Measurements from ENCODE around the gene ABHD12.

The ABHD12 gene

GRCh38 chr20:25295386-25296093 is 95.1 kb downstream of the ABHD12 start:
- Histone ChIP-seq H3K27ac (ENCODE audit: low read length) (no peak overlapping the region), H3K27me3 (ENCODE audit: control insufficient read depth, insufficient read depth, low read length) (no peaks in the 10 kb centered on the region), H3K9me3 (ENCODE audit: control insufficient read depth, low read depth, low read length) (no peaks in the 10 kb centered on the region), H3K36me3 (ENCODE audit: control insufficient read depth, low read depth, low read length) (peaks cover 4% of the 10 kb centered on the region), H3K9ac (ENCODE audit: low read length) (no peak overlapping the region), H3K4me3 (ENCODE audit: low read length) (no peak overlapping the region), H3K4me1 (ENCODE audit: control insufficient read depth, low read depth, low read length) (peaks cover 6% of the 10 kb centered on the region)

GRCh38 chr20:25294459-25295385 is 95.9 kb downstream of the ABHD12 start:
- Histone ChIP-seq H3K4me3 (ENCODE audit: low read length) (no peak overlapping the region), H3K9me3 (ENCODE audit: control insufficient read depth, low read depth, low read length) (no peaks in the 10 kb centered on the region), H3K27me3 (ENCODE audit: control insufficient read depth, insufficient read depth, low read length) (no peaks in the 10 kb centered on the region), H3K4me1 (ENCODE audit: control insufficient read depth, low read depth, low read length) (peaks cover 6% of the 10 kb centered on the region), H3K9ac (ENCODE audit: low read length) (no peak overlapping the region), H3K36me3 (ENCODE audit: control insufficient read depth, low read depth, low read length) (peaks cover 4% of the 10 kb centered on the region), H3K27ac (ENCODE audit: low read length) (no peak overlapping the region)

GRCh38 chr20:25293910-25294458 is 96.7 kb downstream of the ABHD12 start:
- Histone ChIP-seq H3K36me3 (ENCODE audit: control insufficient read depth, low read depth, low read length) (peaks cover 4% of the 10 kb centered on the region), H3K27me3 (ENCODE audit: control insufficient read depth, insufficient read depth, low read length) (no peaks in the 10 kb centered on the region), H3K4me3 (ENCODE audit: low read length) (no peak overlapping the region), H3K9ac (ENCODE audit: low read length) (no peak overlapping the region), H3K27ac (ENCODE audit: low read length) (no peak overlapping the region), H3K9me3 (ENCODE audit: control insufficient read depth, low read depth, low read length) (no peaks in the 10 kb centered on the region), H3K4me1 (ENCODE audit: control insufficient read depth, low read depth, low read length) (peaks cover 6% of the 10 kb centered on the region)

GRCh38 chr20:25293507-25293906 is 97.1 kb downstream of the ABHD12 start:
- H3K36me3 ChIP-seq (ENCODE audit: control insufficient read depth, low read depth, low read length), result peaks cover 9% of the 10 kb centered on the region
- no peak overlapping the region for H3K27ac ChIP-seq (ENCODE audit: low read length)
- no peaks in the 10 kb centered on the region for H3K9me3 ChIP-seq (ENCODE audit: control insufficient read depth, low read depth, low read length)
- no peak overlapping the region for H3K4me3 ChIP-seq (ENCODE audit: low read length)
- no peak overlapping the region for H3K9ac ChIP-seq (ENCODE audit: low read length)
- no peaks in the 10 kb centered on the region for H3K27me3 ChIP-seq (ENCODE audit: control insufficient read depth, insufficient read depth, low read length)
- H3K4me1 ChIP-seq (ENCODE audit: control insufficient read depth, low read depth, low read length), result peaks cover 6% of the 10 kb centered on the region

- Histone ChIP-seq H3K36me3 (ENCODE audit: control insufficient read depth, low read depth, low read length) (peaks cover 13% of the 10 kb centered on the region), H3K4me3 (ENCODE audit: low read length) (no peak overlapping the region), H3K27ac (ENCODE audit: low read length) (no peak overlapping the region)
These were observed 98.3 kb downstream of the ABHD12 start for GRCh38 chr20:25292176-25292891.

GRCh38 chr20:25291432-25292133 is 99.1 kb downstream of the ABHD12 start:
- Histone ChIP-seq H3K9me3 (ENCODE audit: control insufficient read depth, low read depth, low read length) (no peaks in the 10 kb centered on the region), H3K9ac (ENCODE audit: low read length) (no peak overlapping the region), H3K27me3 (ENCODE audit: control insufficient read depth, insufficient read depth, low read length) (no peaks in the 10 kb centered on the region), H3K4me1 (ENCODE audit: control insufficient read depth, low read depth, low read length) (peaks cover 3% of the 10 kb centered on the region), H3K4me3 (ENCODE audit: low read length) (no peak overlapping the region), H3K36me3 (ENCODE audit: control insufficient read depth, low read depth, low read length) (peaks cover 14% of the 10 kb centered on the region), H3K27ac (ENCODE audit: low read length) (no peak overlapping the region)

More at GRCh38 chr20:25292176-25292891, 98.3 kb downstream of the ABHD12 start:
- H3K4me1 ChIP-seq (ENCODE audit: control insufficient read depth, low read depth, low read length), result peaks cover 3% of the 10 kb centered on the region
- no peak overlapping the region for H3K9ac ChIP-seq (ENCODE audit: low read length)
- H3K27me3 ChIP-seq (ENCODE audit: control insufficient read depth, insufficient read depth, low read length), result no peaks in the 10 kb centered on the region
- H3K9me3 ChIP-seq (ENCODE audit: control insufficient read depth, low read depth, low read length), result no peaks in the 10 kb centered on the region

GRCh38 chr20:25290646-25291431 is 99.8 kb downstream of the ABHD12 start:
- Histone ChIP-seq H3K4me3 (ENCODE audit: low read length) (no peak overlapping the region), H3K27ac (ENCODE audit: low read length) (no peak overlapping the region), H3K27me3 (ENCODE audit: control insufficient read depth, insufficient read depth, low read length) (no peaks in the 10 kb centered on the region)

GRCh38 chr20:25289886-25290597 is 100.6 kb downstream of the ABHD12 start:
- H3K27ac ChIP-seq (ENCODE audit: low read length), result no peak overlapping the region
- H3K27me3 ChIP-seq (ENCODE audit: control insufficient read depth, insufficient read depth, low read length), result no peaks in the 10 kb centered on the region
- H3K9ac ChIP-seq (ENCODE audit: low read length), result no peak overlapping the region
- no peaks in the 10 kb centered on the region for H3K9me3 ChIP-seq (ENCODE audit: control insufficient read depth, low read depth, low read length)
- H3K4me1 ChIP-seq (ENCODE audit: control insufficient read depth, low read depth, low read length), result peaks cover 3% of the 10 kb centered on the region
- H3K4me3 ChIP-seq (ENCODE audit: low read length), result no peak overlapping the region
- peaks cover 14% of the 10 kb centered on the region for H3K36me3 ChIP-seq (ENCODE audit: control insufficient read depth, low read depth, low read length)

More at GRCh38 chr20:25290646-25291431, 99.8 kb downstream of the ABHD12 start:
- Histone ChIP-seq H3K4me1 (ENCODE audit: control insufficient read depth, low read depth, low read length) (peaks cover 3% of the 10 kb centered on the region), H3K9me3 (ENCODE audit: control insufficient read depth, low read depth, low read length) (no peaks in the 10 kb centered on the region), H3K9ac (ENCODE audit: low read length) (no peak overlapping the region), H3K36me3 (ENCODE audit: control insufficient read depth, low read depth, low read length) (peaks cover 10% of the 10 kb centered on the region)

- Histone ChIP-seq H3K4me3 (ENCODE audit: low read length) (no peak overlapping the region), H3K36me3 (ENCODE audit: control insufficient read depth, low read depth, low read length) (peaks cover 22% of the 10 kb centered on the region), H3K27me3 (ENCODE audit: control insufficient read depth, insufficient read depth, low read length) (no peaks in the 10 kb centered on the region), H3K9ac (ENCODE audit: low read length) (no peak overlapping the region), H3K27ac (ENCODE audit: low read length) (no peak overlapping the region), H3K9me3 (ENCODE audit: control insufficient read depth, low read depth, low read length) (no peaks in the 10 kb centered on the region), H3K4me1 (ENCODE audit: control insufficient read depth, low read depth, low read length) (no peaks in the 10 kb centered on the region)
These were observed 102.1 kb downstream of the ABHD12 start for GRCh38 chr20:25288291-25289181.
